ENCODE measurements around the gene SERHL2.
"Not testable (repeated sequence)": the region's sequence is repeated elsewhere in the genome, so short reads cannot be mapped to it uniquely, and the experiment has no call there.

SERHL2 gene

GRCh38 chr22:42536166-42536565 lies 17.6 kb upstream of the SERHL2 start:
- DNase-seq (ENCODE audit: low spot score) = no peak

GRCh38 chr22:42536634-42537033 lies 17.1 kb upstream of the SERHL2 start:
- not testable (repeated sequence) for DNase-seq (ENCODE audit: low spot score)

GRCh38 chr22:42537199-42537831 lies 16.4 kb upstream of the SERHL2 start:
- DNase-seq (ENCODE audit: low spot score) = not testable (repeated sequence)

- not testable (repeated sequence) for DNase-seq (ENCODE audit: low spot score)
Measured at GRCh38 chr22:42539236-42539771, 14.5 kb upstream of the SERHL2 start.

GRCh38 chr22:42544686-42545085 lies 9.1 kb upstream of the SERHL2 start:
- DNase-seq (ENCODE audit: low spot score) = no peak

DNA sequence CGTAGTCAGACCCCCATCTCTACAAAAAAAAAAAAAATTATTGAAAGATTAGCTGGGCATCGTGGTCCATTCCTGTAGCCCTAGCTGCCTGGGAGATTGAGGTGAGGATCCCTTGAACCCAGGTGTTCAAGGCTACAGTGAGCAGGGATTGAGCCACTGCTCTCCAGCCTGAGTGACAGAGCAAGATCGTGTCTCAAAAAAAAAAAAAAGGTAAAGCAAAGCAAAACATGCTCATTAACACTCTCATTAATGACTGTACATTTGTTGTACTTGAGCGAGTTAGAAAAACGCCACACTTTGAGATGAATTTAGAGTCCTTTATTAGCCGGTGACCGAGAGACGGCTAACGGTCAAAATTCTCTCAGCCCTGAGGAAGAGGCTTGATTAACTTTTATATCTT lies 6.2 kb upstream of the SERHL2 start:
- no peak for DNase-seq (ENCODE audit: low spot score)

DNA sequence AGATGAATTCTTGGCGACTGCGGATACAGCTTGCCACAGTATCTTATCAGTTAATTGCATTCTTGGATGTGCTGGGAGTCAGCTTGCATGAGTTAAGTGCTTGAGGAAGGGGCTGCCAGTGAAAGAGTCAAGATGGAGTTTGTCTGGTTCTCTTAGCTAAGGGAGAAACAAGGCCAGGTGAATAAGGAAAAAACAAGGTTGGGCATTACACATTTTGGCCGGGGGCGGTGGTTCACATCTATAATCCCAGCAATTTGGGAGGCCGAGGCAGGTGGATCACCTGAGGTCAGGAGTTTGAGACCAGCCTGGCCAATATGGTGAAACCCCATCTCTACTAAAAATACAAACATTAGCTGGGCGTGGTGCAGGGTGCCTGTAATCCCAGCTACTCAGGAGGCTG lies 5.6 kb upstream of the SERHL2 start:
- not testable (repeated sequence) for DNase-seq (ENCODE audit: low spot score)

DNA sequence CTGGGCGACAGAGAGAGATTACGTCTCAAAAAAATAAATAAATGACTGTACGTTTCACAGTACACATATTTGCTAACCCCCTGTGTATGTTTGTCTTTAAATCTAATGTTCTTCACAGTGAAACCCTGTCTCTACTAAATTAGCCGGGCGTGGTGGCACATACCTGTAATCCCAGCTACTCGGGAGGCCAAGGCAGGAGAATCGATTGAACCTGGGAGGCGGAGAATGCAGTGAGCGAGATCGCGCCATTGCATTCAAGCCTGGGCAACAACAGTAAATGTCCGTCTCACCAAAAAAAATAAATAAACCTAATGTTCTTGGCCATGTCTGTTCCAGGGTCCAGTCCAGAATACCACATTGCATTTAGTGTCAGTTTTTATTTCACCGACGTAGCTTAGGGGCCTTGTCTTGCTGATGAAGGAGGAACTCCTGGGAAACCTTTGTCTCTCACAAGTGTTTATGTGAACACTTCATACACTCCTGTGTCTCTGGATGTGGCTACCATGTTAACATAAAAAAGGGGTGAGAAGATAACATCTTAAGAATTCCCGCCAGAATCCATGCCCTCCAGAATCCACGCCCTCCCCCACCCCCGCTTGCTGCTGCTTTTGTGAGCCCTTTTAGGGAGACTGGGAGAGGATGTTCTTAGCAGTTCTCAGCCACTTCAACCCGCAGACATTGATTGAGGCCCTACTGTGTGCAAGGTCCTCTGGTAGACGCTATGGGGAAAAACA lies 5.0 kb upstream of the SERHL2 start:
- no peak for DNase-seq (ENCODE audit: low spot score)

GRCh38 chr22:42549331-42550060 lies 4.3 kb upstream of the SERHL2 start:
- DNase-seq (ENCODE audit: low spot score) = no peak

DNA sequence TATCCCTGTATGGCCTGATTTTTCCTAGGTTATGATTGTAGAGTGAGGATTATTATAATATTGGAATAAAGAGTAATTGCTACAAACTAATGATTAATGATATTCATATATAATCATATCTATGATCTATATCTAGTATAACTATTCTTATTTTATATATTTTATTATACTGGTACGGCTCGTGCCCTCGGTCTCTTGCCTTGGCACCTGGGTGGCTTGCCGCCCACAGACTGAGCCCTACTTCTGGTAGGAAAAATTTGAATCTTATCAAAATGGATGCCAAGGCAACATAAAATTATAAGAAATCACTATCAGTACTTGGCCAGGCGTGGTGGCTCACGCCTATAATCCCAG lies 1.5 kb upstream of the SERHL2 start:
- DNase-seq (ENCODE audit: low spot score) = not testable (repeated sequence)

DNA sequence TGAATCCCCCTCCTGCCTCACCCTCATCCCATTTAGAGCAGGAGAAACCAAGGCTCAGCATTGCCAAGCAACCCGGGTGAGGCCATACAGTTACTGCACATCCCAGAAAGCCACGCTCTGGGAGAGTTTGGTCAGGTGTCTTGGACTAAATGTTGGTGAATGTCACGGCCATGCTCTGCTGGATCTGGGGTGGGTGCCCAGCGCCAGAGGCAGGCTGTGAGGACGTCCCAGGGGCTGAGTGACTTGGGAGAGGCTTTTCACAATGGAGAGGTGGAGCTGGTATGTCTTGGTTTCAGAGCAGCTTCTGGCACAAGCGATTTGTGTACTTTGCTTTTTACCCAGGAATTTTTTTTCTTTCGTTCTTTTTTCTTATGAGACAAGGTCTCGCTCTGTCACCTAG lies 6.6 kb downstream of the SERHL2 start:
- DNase-seq (ENCODE audit: low spot score) = no peak

DNA sequence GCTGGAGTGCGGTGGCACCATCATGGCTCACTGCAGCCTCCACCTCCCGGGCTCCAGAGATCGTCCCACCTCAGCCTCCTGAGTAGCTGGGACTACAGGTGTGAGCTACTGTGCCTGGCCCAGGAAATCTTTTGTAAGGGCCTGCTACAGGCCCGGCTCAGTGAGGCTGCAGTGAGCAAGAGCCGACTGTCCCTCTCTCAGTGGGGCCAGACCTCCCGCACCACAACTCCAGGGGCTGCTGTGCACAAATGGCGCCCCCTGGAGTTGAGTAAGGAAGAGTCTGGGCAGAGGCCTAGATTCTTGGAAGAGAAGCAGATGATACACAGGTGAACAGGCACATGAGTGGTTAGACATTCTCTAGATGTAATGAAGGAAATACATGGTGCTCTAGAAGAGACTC lies 7.0 kb downstream of the SERHL2 start:
- peak; percentile 84 for DNase-seq (ENCODE audit: low spot score)

GRCh38 chr22:42561856-42562255 lies 8.1 kb downstream of the SERHL2 start:
- DNase-seq (ENCODE audit: low spot score) = no peak

DNA sequence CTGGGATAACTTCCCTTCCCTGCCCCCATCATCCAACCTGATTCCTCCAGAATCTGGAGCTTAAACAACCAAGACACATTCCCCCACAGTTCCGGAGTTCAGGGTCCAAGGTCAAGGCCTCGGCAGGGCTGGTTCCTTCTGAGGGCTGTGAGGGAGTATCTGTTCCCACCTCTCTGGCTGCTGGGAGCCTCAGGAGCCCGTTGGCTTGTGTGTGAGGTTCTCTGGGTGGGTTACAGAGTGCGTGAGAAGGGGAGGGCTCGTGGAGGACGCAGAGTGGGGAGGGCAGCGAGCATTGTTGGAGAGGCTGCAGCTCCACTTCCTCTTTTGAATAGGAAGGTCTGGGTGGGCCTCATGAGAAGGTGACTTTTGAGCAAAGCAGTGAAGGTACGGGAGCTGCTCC lies 8.5 kb downstream of the SERHL2 start:
- no peak for DNase-seq (ENCODE audit: low spot score)

- DNase-seq (ENCODE audit: low spot score) = no peak
Measured at GRCh38 chr22:42562684-42563083, 8.9 kb downstream of the SERHL2 start.

- not testable (repeated sequence) for DNase-seq (ENCODE audit: low spot score)
Measured at GRCh38 chr22:42563943-42564342, 10.2 kb downstream of the SERHL2 start.

DNA sequence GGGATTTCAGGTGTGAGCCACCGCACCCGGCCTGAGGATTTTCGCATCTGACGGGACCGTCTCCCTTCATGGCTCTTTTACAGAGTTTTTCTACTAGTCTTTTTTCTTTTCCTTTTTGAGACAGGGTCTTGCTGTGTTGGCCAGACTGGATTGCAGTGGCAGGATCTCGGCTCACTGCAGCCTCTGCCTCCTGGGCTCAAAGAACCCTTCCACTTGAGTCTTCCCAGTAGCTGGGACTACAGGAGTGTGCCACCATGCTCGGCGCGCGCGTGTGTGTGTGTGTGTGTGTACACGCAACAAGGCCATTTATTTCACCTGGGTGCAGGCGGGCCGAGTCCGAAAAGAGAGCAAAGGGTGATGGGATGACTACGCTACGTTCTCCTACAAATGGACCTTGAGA lies 10.9 kb downstream of the SERHL2 start:
- DNase-seq (ENCODE audit: low spot score) = no peak

- no peak for DNase-seq (ENCODE audit: low spot score)
Measured at GRCh38 chr22:42565956-42566355, 12.2 kb downstream of the SERHL2 start.

DNA sequence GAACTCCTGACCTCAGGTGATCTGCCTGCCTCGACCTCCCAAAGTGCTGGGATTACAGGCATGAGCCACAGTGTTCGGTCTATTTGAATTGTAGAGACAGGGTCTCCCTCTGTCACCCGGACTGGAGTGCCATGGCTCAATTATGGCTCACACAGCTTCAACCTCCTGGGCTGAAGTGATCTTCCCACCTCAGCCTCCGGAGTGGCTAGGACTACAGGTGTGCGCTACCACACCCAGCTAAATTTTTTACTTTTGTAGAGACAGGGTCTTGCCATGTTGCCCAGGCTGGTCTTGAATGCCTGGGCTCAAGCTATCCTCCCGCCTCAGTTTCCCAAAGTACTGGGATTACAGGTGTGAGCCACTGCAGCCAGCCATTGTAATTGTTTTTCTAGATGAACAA lies 14.2 kb downstream of the SERHL2 start:
- not testable (repeated sequence) for DNase-seq (ENCODE audit: low spot score)

GRCh38 chr22:42570580-42570979 lies 16.8 kb downstream of the SERHL2 start:
- not testable (repeated sequence) for DNase-seq (ENCODE audit: low spot score)

- DNase-seq (ENCODE audit: low spot score) = not testable (repeated sequence)
Measured at GRCh38 chr22:42571068-42571467, 17.3 kb downstream of the SERHL2 start.

DNA sequence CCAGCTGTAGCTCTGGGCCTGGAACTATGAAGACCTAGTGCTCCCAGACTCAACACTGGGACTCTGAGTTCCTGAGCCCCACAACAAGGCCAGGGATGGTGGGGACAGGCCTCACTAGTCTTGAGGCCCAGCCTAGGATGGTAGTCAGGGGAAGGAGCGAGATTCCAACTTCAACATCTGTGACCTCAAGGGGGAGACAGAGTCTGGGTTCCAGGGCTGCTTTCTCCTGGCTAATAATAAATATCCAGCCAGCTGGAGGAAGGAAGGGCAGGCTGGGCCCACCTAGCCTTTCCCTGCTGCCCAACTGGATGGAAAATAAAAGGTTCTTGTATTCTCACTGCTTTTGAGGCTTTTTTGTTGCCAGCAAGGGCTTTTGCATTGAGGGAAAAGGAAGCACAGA lies 20.3 kb downstream of the SERHL2 start:
- not testable (repeated sequence) for DNase-seq (ENCODE audit: low spot score)

DNA sequence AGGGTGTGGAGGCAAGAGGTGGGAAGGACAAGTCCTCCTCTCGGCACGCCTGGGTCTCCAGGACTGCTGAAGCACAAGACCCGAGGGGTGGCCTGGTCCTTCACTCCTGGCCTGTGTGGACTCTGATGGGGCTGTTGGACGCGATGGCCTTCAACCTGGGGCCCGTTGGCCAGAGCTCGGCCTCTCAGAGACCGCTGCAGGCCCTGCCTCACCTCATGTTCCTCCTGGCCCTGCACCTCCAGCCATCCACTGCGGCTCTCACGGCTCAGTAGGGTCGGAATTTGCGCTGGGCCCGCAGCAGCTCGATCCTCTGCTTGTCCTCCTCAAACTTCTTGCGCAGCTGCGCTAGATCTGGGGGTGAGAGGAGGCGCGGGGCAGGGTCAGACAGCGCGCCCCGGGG lies 20.7 kb downstream of the SERHL2 start:
- DNase-seq (ENCODE audit: low spot score) = not testable (repeated sequence)

Measured in iPS-NIHi11 (cell line).